ENCODE measurements around the gene KCNA2. TPM values are rescaled to one million over a fixed set of nuclear protein-coding genes. Genes with fewer than 3 reads are reported as not detected.

KCNA2 gene
- polyA plus RNA-seq, 1 of the 3 experiments (the other 2 are of a cell fraction): not detected

DNA sequence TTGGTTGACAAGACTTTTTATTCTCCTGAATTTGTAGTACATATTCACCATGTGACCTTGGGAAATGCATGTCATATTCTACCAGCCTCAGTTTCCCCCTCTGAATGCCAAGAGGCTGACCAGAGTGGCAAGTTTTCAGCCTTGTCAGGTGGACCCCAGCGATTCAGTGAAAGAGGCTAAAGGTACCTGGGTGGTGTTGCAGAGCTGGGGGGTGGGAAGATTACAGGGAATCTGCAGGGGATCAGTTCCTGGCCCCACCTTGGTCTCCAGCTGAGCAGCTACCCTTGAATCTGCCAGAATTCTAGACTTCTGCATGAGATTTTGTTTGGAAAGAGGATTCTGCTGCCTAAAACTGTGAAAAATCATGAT is 27.9 kb upstream of the KCNA2 start:
- 9% methylated on average over 1 of the region's 1 CpG for WGBS (ENCODE audit: low lambda C conversion rate)
- Histone ChIP-seq H3K4me2 (no peak overlapping the region), H3K4me1 (ENCODE audit: control insufficient read depth in 1 of 2, insufficient read depth in 2 of 2, low read depth in 1 of 2, low read length in 1 of 2) (no peaks in the 10 kb centered on the region; a peak in 1 of 4 replicates), H3K79me2 (ENCODE audit: insufficient read depth) (no peaks in the 10 kb centered on the region), H2AFZ (ENCODE audit: low read depth) (no peak overlapping the region), H3K4me3 (ENCODE audit: low read depth in 2 of 2, low read length in 1 of 2) (no peak overlapping the region), H3K27me3 (ENCODE audit: insufficient read depth) (peaks cover 12% of the 10 kb centered on the region; the same call in 1 of the 2 replicates), H3F3A (replicated peaks; ENCODE audit: insufficient read depth) (no peaks in the 10 kb centered on the region), H3K9me3 (no peaks in the 10 kb centered on the region), H3K9ac (no peak overlapping the region), H4K20me1 (ENCODE audit: insufficient read depth) (no peaks in the 10 kb centered on the region), H3K36me3 (replicated peaks in 1 of 2; ENCODE audit: control insufficient read depth in 1 of 2, insufficient read depth in 2 of 2, low read length in 1 of 2) (no peaks in the 10 kb centered on the region), H3K9me2 (no peaks in the 10 kb centered on the region), H3K27ac (ENCODE audit: low read depth in 2 of 2, low read length in 1 of 2) (no peak overlapping the region)
- POLR2A ChIA-PET: no interaction called here
- CTCF ChIA-PET: interaction anchor here (1.1 to 22.5 kb wide), 7 partner anchors 9 to 148 kb away, joined by 3 to 204 read pairs (median 8); no protein-coding TSS in a partner anchor
- TF ChIP-seq USF1 (IDR thresholded peaks at IDR 0.05; ENCODE audit: borderline replicate concordance, low read depth) (no peak), ELF1 (IDR thresholded peaks at IDR 0.05) (no peak), PBX3 (IDR thresholded peaks at IDR 0.05) (no peak), EZH2phosphoT487 (IDR thresholded peaks at IDR 0.05; ENCODE audit: borderline replicate concordance, low read depth) (no peak), FOXJ3 (CRISPR knock-in tag; IDR thresholded peaks at IDR 0.05) (no peak), YY1 (IDR thresholded peaks at IDR 0.05; ENCODE audit: low read depth) (no peak), SIN3A (IDR thresholded peaks at IDR 0.05; ENCODE audit: borderline replicate concordance, low read depth, low read length) (no peak), MEF2A (IDR thresholded peaks at IDR 0.05; ENCODE audit: borderline replicate concordance, low read depth) (no peak), IRF3 (IDR thresholded peaks at IDR 0.05; ENCODE audit: low read depth, low read length) (no peak), SMC3 (IDR thresholded peaks at IDR 0.05; ENCODE audit: low read depth, low read length) (no peak), TEAD4 (IDR thresholded peaks at IDR 0.05; ENCODE audit: borderline replicate concordance, insufficient read depth) (no peak), JUND (IDR thresholded peaks at IDR 0.05) (no peak), CHD2 (IDR thresholded peaks at IDR 0.05; ENCODE audit: low read length, partially characterized antibody) (no peak), NFIC (IDR thresholded peaks at IDR 0.05; ENCODE audit: borderline replicate concordance) (no peak), TCF12 (IDR thresholded peaks at IDR 0.05) (no peak), EP300 (IDR thresholded peaks at IDR 0.05; ENCODE audit: borderline replicate concordance in 1 of 2, low read depth in 1 of 2, low read length in 1 of 2) (no peak)
- TF ChIP-seq, protein P1, sequence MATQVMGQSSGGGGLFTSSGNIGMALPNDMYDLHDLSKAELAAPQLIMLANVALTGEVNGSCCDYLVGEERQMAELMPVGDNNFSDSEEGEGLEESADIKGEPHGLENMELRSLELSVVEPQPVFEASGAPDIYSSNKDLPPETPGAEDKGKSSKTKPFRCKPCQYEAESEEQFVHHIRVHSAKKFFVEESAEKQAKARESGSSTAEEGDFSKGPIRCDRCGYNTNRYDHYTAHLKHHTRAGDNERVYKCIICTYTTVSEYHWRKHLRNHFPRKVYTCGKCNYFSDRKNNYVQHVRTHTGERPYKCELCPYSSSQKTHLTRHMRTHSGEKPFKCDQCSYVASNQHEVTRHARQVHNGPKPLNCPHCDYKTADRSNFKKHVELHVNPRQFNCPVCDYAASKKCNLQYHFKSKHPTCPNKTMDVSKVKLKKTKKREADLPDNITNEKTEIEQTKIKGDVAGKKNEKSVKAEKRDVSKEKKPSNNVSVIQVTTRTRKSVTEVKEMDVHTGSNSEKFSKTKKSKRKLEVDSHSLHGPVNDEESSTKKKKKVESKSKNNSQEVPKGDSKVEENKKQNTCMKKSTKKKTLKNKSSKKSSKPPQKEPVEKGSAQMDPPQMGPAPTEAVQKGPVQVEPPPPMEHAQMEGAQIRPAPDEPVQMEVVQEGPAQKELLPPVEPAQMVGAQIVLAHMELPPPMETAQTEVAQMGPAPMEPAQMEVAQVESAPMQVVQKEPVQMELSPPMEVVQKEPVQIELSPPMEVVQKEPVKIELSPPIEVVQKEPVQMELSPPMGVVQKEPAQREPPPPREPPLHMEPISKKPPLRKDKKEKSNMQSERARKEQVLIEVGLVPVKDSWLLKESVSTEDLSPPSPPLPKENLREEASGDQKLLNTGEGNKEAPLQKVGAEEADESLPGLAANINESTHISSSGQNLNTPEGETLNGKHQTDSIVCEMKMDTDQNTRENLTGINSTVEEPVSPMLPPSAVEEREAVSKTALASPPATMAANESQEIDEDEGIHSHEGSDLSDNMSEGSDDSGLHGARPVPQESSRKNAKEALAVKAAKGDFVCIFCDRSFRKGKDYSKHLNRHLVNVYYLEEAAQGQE (IDR thresholded peaks at IDR 0.05; ENCODE audit: low read depth, low read length): no peak
- TF ChIP-seq, protein P2, sequence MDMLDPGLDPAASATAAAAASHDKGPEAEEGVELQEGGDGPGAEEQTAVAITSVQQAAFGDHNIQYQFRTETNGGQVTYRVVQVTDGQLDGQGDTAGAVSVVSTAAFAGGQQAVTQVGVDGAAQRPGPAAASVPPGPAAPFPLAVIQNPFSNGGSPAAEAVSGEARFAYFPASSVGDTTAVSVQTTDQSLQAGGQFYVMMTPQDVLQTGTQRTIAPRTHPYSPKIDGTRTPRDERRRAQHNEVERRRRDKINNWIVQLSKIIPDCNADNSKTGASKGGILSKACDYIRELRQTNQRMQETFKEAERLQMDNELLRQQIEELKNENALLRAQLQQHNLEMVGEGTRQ (IDR thresholded peaks at IDR 0.05; ENCODE audit: borderline replicate concordance, low read depth, low read length): no peak
- TF ChIP-seq, protein P3, sequence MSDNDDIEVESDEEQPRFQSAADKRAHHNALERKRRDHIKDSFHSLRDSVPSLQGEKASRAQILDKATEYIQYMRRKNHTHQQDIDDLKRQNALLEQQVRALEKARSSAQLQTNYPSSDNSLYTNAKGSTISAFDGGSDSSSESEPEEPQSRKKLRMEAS (IDR thresholded peaks at IDR 0.05; ENCODE audit: low read depth): no peak
- DNase-seq: no peak

Measured in SK-N-SH (cell line).